Heart left ventricle (tissue), 13 donors: Measurements from ENCODE around the gene AWAT2.

ENCODE experiments used
- CTCF ChIP-seq, 12 donors: fragments of 200-600 bp; sonication (generic) in 4 of 12; IDR thresholded peaks; one replicate each; pipeline versions ENCODE4 v1.5.0 to v1.8.0; 2018 to 2022; ENCODE audit warnings: antibody characterized with exemption in 12 of 12, mild to moderate bottlenecking in 5 of 12
- POLR2A ChIP-seq, 2 donors: fragments of 450-650 bp; IDR thresholded peaks; one replicate each; pipeline ENCODE4 v1.6.1; 2017; ENCODE audit warnings: antibody characterized with exemption in 2 of 2, mild to moderate bottlenecking in 2 of 2, moderate library complexity in 2 of 2
- donor health status: ischemic (EF 13 %, LVEDD 7.1; RV severe dilation, severe dysfunction).
- donor health status: DM: no; HTN: yes; CAD: no.
- donor health status: DM: no; HTN: no; CAD: no.
- donor health status: ischemic (EF 25% LVEDD 6.9; RV normal size, moderate dysfunction).
- donor health status: ischemic (EF 25% LVEDD 5.7; RV mildly dilated, moderate dysfunction).
- donor health status: ischemic (EF 35%, LVEDD 5.7; RV mildly dilated, moderate dysfunction).
- donor health status: nonischemic (EF 11% LVEDD 7.7; RV severe dilation, severe dysfunction).
- donor health status: DM: yes; HTN: yes; CAD: no.
- donor health status: PGD.
- donor health status: ischemic (EF 29% LVEDD 5.4; RV normal size, mild dysfunction).
- donor health status: nonischemic (EF 23%, LVEDD 6.1; RV moderate dilation, normal function).

GRCh38 chrX:70030301-70030767 lies 19.4 kb downstream of the AWAT2 start:
- peak; percentile 59 to 76 (median 65) for TF ChIP-seq CTCF (IDR thresholded peaks at IDR 0.05)
- no peak for TF ChIP-seq POLR2A (IDR thresholded peaks at IDR 0.05)
